Fibroblast of skin of left quadriceps (primary cell): ENCODE results near the gene PGF.
"Not testable (repeated sequence)": the region's sequence is repeated elsewhere in the genome, so short reads cannot be mapped to it uniquely, and the experiment has no call there.

ENCODE experiments used
- DNase-seq, 2 experiments: peaks; one replicate each; pipeline ENCODE4 v3.0.0-alpha.2; 2013; ENCODE audit warnings: low read depth in 2 of 2

Gene PGF

GRCh38 chr14:74942181-74942580, 13.2 kb downstream of the PGF start:
- no peak for DNase-seq

GRCh38 chr14:74941676-74942097, 13.7 kb downstream of the PGF start:
- DNase-seq = no peak

- no peak for DNase-seq
These were observed 14.3 kb downstream of the PGF start for GRCh38 chr14:74940956-74941565.

GRCh38 chr14:74938531-74939495, 16.6 kb downstream of the PGF start:
- no peak for DNase-seq

GRCh38 chr14:74937171-74937570, 18.2 kb downstream of the PGF start:
- DNase-seq = no peak

GRCh38 chr14:74936731-74937130, 18.7 kb downstream of the PGF start:
- no peak for DNase-seq

- DNase-seq = no peak
These were observed 19.2 kb downstream of the PGF start for GRCh38 chr14:74936151-74936550.

GRCh38 chr14:74935360-74935680, 20.1 kb downstream of the PGF start:
- no peak for DNase-seq

GRCh38 chr14:74934476-74935359, 20.7 kb downstream of the PGF start:
- no peak for DNase-seq

GRCh38 chr14:74934041-74934440, 21.4 kb downstream of the PGF start:
- no peak for DNase-seq

GRCh38 chr14:74932936-74933335, 22.5 kb downstream of the PGF start:
- DNase-seq = not testable (repeated sequence)

GRCh38 chr14:74932401-74932901, 22.9 kb downstream of the PGF start:
- no peak for DNase-seq

GRCh38 chr14:74931744-74932143, 23.7 kb downstream of the PGF start:
- not testable (repeated sequence) for DNase-seq

GRCh38 chr14:74929242-74929641, 26.2 kb downstream of the PGF start:
- no peak for DNase-seq

GRCh38 chr14:74927225-74927624, 28.2 kb downstream of the PGF start:
- DNase-seq = no peak

- DNase-seq = no peak
These were observed 31.3 kb downstream of the PGF start for GRCh38 chr14:74924061-74924460.

- DNase-seq = peak in 1 of 2 experiments; percentile 20
These were observed 32.5 kb downstream of the PGF start, which contains the start of gene RPS6KL1 for GRCh38 chr14:74922752-74923401. RPS6KL1 (minus strand) TSS chr14:74923260; CDS start chr14:74921541, 1,719 bp downstream.

- no peak for DNase-seq
These were observed 33.2 kb downstream of the PGF start for GRCh38 chr14:74921987-74922751.

- no peak for DNase-seq
These were observed 34.3 kb downstream of the PGF start for GRCh38 chr14:74921053-74921620.

- no peak for DNase-seq
These were observed 35.1 kb downstream of the PGF start for GRCh38 chr14:74920281-74920680.
